VCaP (cell line): ENCODE results near the gene CORIN.
A peak's percentile ranks its signal among the peaks of the same experiment; 100 is the strongest.

Experiments
- H3K27ac ChIP-seq: fragments of 450-650 bp; 2 replicates; pipeline ENCODE4 v1.5.1; 2017
- CTCF ChIP-seq: fragments of 450-650 bp; conservative IDR thresholded peaks from 2 replicates; pipeline ENCODE4 v1.5.1; 2017; ENCODE audit warnings: mild to moderate bottlenecking, moderate library complexity

The CORIN gene

GRCh38 chr4:47837908-47838294, at the start of gene CORIN:
Gene CORIN, minus strand, starts transcription at chr4:47838067. Its CDS starts 118 bp downstream, at chr4:47837949.
- no peak for TF ChIP-seq CTCF
- H3K27ac ChIP-seq: peak within 1 kb of the TSS; percentile 54; the same call in 1 of the 2 replicates

DNA sequence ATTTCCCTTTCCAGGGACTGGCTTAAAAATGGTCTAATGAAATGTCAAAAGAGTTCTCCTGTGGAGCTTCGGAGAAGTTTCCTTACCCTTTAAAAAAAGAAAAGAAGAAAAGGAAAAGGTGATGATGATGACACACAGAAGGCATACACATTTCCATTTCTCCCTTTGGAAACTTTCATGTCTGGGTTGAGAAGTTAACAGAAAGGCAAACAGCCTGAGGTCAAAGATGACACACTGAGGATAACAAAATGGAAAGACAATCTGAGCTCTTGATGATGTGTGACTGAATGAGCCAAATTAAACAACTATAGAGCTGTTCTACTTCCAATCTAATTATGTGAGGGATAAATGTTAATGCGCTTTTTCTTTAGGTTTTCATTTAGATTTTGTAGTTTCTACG, 44.4 kb upstream of the CORIN start:
- TF ChIP-seq CTCF: no peak
- H3K27ac ChIP-seq: no peak overlapping the region

DNA sequence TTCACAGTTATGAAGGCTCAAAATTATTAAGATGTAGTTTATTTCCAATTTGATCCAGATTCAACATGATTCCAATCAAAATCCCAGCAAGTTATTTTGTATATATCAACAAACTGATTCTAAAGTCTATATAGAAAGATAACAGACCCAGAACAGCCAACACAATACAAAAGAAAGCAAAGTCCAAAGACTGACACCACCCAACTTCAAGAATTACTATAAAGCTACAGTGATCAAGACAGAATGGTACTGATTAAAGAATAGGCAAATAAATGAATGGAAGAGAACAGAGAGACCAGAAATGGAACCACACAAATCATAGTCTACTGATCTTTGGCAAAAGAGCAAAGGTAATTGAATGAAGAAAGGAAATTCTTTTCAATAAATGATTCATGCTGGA, 41.6 kb upstream of the CORIN start:
- no peak for TF ChIP-seq CTCF
- H3K27ac ChIP-seq: no peak overlapping the region

DNA sequence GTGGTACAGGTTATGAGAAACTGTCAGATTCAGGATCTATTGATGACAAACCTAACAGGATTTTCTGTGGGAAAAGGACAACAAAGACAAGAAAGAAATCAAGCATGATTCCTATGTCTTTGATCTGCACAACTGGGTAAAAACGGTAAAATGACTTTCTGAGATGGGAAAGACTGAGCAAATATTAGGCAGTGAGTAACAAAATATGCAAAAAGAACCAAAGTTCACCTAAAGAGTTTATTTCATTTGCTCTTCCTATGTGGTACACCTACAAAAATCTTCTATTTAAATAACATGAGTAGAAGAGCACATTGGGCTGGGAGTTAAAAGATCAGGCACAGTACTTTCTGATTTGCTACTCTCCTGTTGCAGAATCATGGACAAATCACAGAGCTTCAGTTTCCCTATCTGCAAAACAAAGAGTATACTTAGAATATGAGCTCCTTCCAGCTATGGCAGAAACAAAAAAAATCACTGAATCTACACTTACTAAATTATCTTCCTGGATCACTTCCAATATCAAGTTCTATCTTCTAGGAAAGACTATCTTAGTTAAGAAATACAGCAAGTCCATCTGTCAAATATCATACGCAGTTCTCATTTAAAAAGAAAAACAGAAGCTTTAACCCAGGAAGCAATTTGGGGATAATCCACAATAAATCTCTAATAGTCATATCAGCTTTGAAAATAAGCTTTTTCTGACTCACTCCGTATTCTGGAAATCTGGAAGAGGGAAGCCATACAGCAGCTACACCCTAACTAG, 39.1 kb upstream of the CORIN start:
- TF ChIP-seq CTCF: no peak
- no peak overlapping the region for H3K27ac ChIP-seq

DNA sequence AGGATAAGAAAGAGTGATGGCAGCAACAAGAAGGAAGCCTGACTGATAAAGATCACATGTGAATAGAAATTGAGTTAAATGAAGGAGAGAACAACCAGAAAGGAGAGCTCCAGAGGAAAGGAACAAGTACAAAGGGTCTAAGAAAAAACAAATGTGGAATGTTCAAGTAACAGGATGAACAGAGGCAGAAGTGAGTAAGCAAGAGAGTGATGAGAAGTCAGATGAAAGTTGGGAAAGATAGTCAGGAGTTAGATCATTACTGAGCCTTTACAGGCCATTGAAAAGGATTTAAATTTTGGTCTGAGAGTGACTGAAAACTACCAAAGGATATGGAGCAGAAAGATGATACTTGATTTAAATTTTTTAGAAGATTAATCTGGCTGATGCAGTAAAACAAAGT, 38.4 kb upstream of the CORIN start:
- no peak for TF ChIP-seq CTCF
- H3K27ac ChIP-seq: no peak overlapping the region

DNA sequence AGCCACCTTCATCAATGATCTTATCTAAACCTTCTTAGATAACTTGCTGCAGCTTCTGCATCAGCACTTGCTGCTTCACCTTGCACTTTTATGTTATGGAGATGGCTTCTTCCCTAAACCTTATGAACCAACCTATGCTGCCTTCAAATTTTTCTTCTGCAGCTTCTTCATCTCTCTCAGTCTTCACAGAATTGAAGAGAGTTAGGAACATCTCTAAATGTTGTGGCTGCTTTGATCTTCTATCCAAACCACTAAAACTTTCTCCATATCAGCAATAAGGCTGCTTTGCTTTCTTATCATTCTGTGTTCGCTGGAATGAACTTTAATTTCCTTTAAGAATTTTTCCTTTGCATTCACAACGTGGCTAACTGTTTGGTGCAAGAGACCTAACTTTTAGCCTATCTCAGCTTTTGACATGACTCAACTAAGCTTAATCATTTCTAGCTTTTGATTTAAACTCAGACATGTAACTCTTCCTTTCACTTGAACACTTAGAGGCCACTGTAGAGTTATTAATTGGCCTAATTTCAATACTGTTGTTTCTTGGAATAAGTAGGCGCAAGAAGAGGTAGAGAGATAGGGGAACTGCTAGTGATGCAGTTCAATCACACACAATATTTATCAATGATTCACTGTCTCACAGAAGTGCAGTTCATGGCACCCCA, 36.1 kb upstream of the CORIN start:
- H3K27ac ChIP-seq: no peak overlapping the region
- TF ChIP-seq CTCF: no peak

DNA sequence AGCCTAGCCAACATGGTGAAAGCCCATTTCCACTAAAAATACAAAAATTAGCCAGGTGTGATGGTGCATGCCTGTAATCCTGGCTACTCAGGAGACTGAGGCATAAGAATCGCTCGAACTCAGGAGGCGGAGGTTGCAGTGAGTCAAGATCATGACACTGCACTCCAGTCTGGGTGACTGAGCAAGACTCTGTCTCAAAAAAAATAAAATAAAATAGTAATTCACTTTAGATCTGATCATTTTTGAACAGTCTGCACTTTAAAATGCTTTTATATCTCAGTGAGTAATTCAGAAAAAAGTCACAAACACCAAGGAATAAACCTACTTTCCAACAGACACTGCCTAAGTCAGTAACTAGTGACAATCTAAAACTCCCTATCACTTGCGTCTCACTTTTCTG, 25.6 kb upstream of the CORIN start:
- H3K27ac ChIP-seq: no peak overlapping the region
- no peak for TF ChIP-seq CTCF
